Stimulated activated CD8-positive, alpha-beta memory T cell treated with anti-CD3 and anti-CD28 coated beads, Interleukin-4, amount 100 ng/mL, for 4 hours (primary cell): ENCODE results near the gene ARHGEF12.

ENCODE experiments used
- DNase-seq, 2 donors: peaks; one replicate each; pipeline ENCODE4 v3.0.0-alpha.2; 2020; ENCODE audit warnings: low read depth in 2 of 2, low spot score in 1 of 2

ARHGEF12 gene

GRCh38 chr11:120513436-120514315 lies 177.5 kb downstream of the ARHGEF12 start:
- DNase-seq = no peak

- no peak for DNase-seq
Measured at GRCh38 chr11:120514541-120515121, 178.4 kb downstream of the ARHGEF12 start.

GRCh38 chr11:120515186-120515723 lies 179.0 kb downstream of the ARHGEF12 start:
- DNase-seq = no peak

- DNase-seq = no peak
Measured at GRCh38 chr11:120516461-120517389, 180.5 kb downstream of the ARHGEF12 start.

- DNase-seq = no peak
Measured at GRCh38 chr11:120517390-120517761, 181.2 kb downstream of the ARHGEF12 start.

GRCh38 chr11:120517801-120518291 lies 181.6 kb downstream of the ARHGEF12 start:
- no peak for DNase-seq

- DNase-seq = no peak
Measured at GRCh38 chr11:120518356-120518755, 182.1 kb downstream of the ARHGEF12 start.

GRCh38 chr11:120519474-120519873 lies 183.3 kb downstream of the ARHGEF12 start:
- DNase-seq = no peak

GRCh38 chr11:120520091-120520822 lies 184.0 kb downstream of the ARHGEF12 start:
- DNase-seq = no peak

- no peak for DNase-seq
Measured at GRCh38 chr11:120521176-120521575, 185.0 kb downstream of the ARHGEF12 start.

GRCh38 chr11:120522021-120522420 lies 185.8 kb downstream of the ARHGEF12 start:
- no peak for DNase-seq

GRCh38 chr11:120522736-120523135 lies 186.5 kb downstream of the ARHGEF12 start:
- DNase-seq = no peak

- no peak for DNase-seq
Measured at GRCh38 chr11:120523196-120523595, 187.0 kb downstream of the ARHGEF12 start.

GRCh38 chr11:120524536-120525085 lies 188.4 kb downstream of the ARHGEF12 start:
- no peak for DNase-seq

- DNase-seq = no peak
Measured at GRCh38 chr11:120525261-120526171, 189.3 kb downstream of the ARHGEF12 start.

- no peak for DNase-seq
Measured at GRCh38 chr11:120526241-120526640, 190.0 kb downstream of the ARHGEF12 start.

- no peak for DNase-seq
Measured at GRCh38 chr11:120527111-120527761, 191.0 kb downstream of the ARHGEF12 start.

- DNase-seq = no peak
Measured at GRCh38 chr11:120528749-120529148, 192.5 kb downstream of the ARHGEF12 start.

GRCh38 chr11:120529214-120529613 lies 193.0 kb downstream of the ARHGEF12 start:
- DNase-seq = no peak
